Ovary (tissue), 9 donors: ENCODE measurements around the gene LRRC3. TPM values are rescaled to one million over a fixed set of nuclear protein-coding genes. Genes with fewer than 3 reads are reported as not detected.
"Not testable (repeated sequence)": the region's sequence is repeated elsewhere in the genome, so short reads cannot be mapped to it uniquely, and the experiment has no call there.

Experiments
- DNase-seq, 5 donors: peaks; one replicate each; pipeline ENCODE4 v3.0.0-alpha.2; 2019 to 2020
- H3K27ac ChIP-seq, 2 donors: fragments of 200-600 bp; one replicate each; pipeline versions ENCODE4 v1.5.1 to v1.8.0; 2019 to 2022
- H3K27me3 ChIP-seq: fragments of 200-600 bp; one replicate; pipeline ENCODE4 v1.8.0; 2022
- H3K36me3 ChIP-seq: fragments of 200-600 bp; sonication (generic); one replicate; pipeline ENCODE4 v1.5.1; 2019
- H3K4me1 ChIP-seq: one replicate; pipeline ENCODE4 v1.8.1; 2013; ENCODE audit warnings: mild to moderate bottlenecking, moderate library complexity; ENCODE audit not compliant: insufficient read depth
- H3K4me3 ChIP-seq: fragments of 200-600 bp; sonication (generic); one replicate; pipeline ENCODE4 v1.5.1; 2017
- H3K9me3 ChIP-seq, 2 donors: fragments of 200-600 bp in 1 of 2; sonication (generic) in 1 of 2; one replicate each; pipeline versions ENCODE4 v1.5.1 to v1.8.1; 2013 to 2019; ENCODE audit warnings: mild to moderate bottlenecking in 1 of 2, moderate library complexity in 1 of 2
- CTCF ChIP-seq, 3 donors: fragments of 450-650 bp in 2 of 3; fragments of 200-600 bp in 1 of 3; IDR thresholded peaks; one replicate each; pipeline versions ENCODE4 v1.5.1 to v1.8.0; 2016 to 2022; ENCODE audit warnings: antibody characterized with exemption in 3 of 3, mild to moderate bottlenecking in 1 of 3
- EP300 ChIP-seq: sonication (generic); formaldehyde crosslinking; IDR thresholded peaks from one replicate; pipeline ENCODE4 v1.6.1; 2017; ENCODE audit warnings: antibody characterized with exemption
- POLR2A ChIP-seq: fragments of 450-650 bp; IDR thresholded peaks from one replicate; pipeline ENCODE4 v1.6.1; 2017; ENCODE audit warnings: antibody characterized with exemption, mild to moderate bottlenecking, moderate library complexity
- WGBS, 3 donors: extraction: QIAGEN DNeasy Blood & Tissue Kit in 1 of 3; methylation state at CpG; one replicate each; pipeline versions ENCODE4 v1.1.5 to v1.1.7; 2013 to 2017; 5-methylcytosine and 5-hydroxymethylcytosine counted together
- intact Hi-C, 4 donors: fragments of 100-400 bp; cut with DNase I; formaldehyde crosslinking; loops; one replicate each; pipeline versions ENCODE4 v1.11.0 to v1.15.1; 2022 to 2023
- polyA plus RNA-seq, 2 donors: library from polyadenylated mRNA; stranded (reverse); fragments of 200-250 nt in 1 of 2; fragments of 350-450 nt in 1 of 2; fragmentation: Illumina TruSeq in 1 of 2; extraction: RNeasy Lipid Tissue Mini Kit (QIAGEN cat#74804) in 1 of 2; gene quantifications; one replicate each; pipeline ENCODE4 v1.2.3, GENCODE V29; 2013 to 2014
- total RNA-seq, 7 donors: library from RNA; depleted of rRNA in 2 of 7; stranded (reverse); fragments of >200 nt in 2 of 7; fragmentation: NEBNext Ultra II Directional in 3 of 7; extraction: Animal tissue kit (Norgen Biotek cat#: 25700) in 3 of 7; gene quantifications; one replicate each; pipeline versions ENCODE4 v1.1.0 to v1.2.4, GENCODE V29; 2016 to 2023
- donor health status: DM: no; HTN: no; CAD: no; lungs with moderate emphysema.
- donor health status: DM: no; HTN: no; CAD: no.
- donor health status: Bipolar disorder and iron deficiency.
- donor health status: DM: yes; HTN: yes; CAD: no.
- donor health status: DM: no; HTN: no; CAD: no.
- donor health status: DM: yes; HTN: yes; CAD: no.

The LRRC3 gene
- total and polyA plus RNA-seq, 9 donors = 2.4 to 6.8 (median 3.9) TPM

GRCh38 chr21:44502171-44502958 lies 47.1 kb downstream of the LRRC3 start:
- Histone ChIP-seq H3K27ac (no peak overlapping the region), H3K4me1 (no peaks in the 10 kb centered on the region), H3K9me3 (no peaks in the 10 kb centered on the region), H3K36me3 (no peaks in the 10 kb centered on the region), H3K27me3 (no peaks in the 10 kb centered on the region), H3K4me3 (no peak overlapping the region)
- DNase-seq = no peak
- intact Hi-C loops = loop anchor here in 1 of 4 donors (10.0 kb wide), 1 partner anchor 292 kb away; no protein-coding TSS in a partner anchor
- no peak for TF ChIP-seq CTCF (IDR thresholded peaks at IDR 0.05)
- no peak for TF ChIP-seq EP300
- TF ChIP-seq POLR2A = no peak
- WGBS, 3 donors = 76 to 81% (median 79%) methylated on average over 27 of the region's 27 CpGs

- not testable (repeated sequence) for H3K36me3 ChIP-seq, H3K27me3 ChIP-seq, DNase-seq, H3K27ac ChIP-seq, H3K4me1 ChIP-seq, H3K4me3 ChIP-seq, H3K9me3 ChIP-seq
- intact Hi-C loops = loop anchor here in 1 of 4 donors (10.0 kb wide), 1 partner anchor 292 kb away; no protein-coding TSS in a partner anchor
- WGBS, 3 donors = 72 to 78% (median 74%) methylated on average over 43 to 44 of the region's 44 CpGs
Observed at GRCh38 chr21:44503006-44503889, 47.9 kb downstream of the LRRC3 start.

- DNase-seq = no peak
- intact Hi-C loops = loop anchor here in 1 of 4 donors (10.0 kb wide), 1 partner anchor 291 kb away; no protein-coding TSS in a partner anchor
- WGBS, 3 donors = 75 to 81% (median 80%) methylated on average over 20 of the region's 20 CpGs
Observed at GRCh38 chr21:44503901-44504399, 48.6 kb downstream of the LRRC3 start.

GRCh38 chr21:44505673-44506278 lies 50.5 kb downstream of the LRRC3 start:
- no peak for DNase-seq
- intact Hi-C loops = loop anchor here in 1 of 4 donors (10.0 kb wide), 1 partner anchor 289 kb away; no protein-coding TSS in a partner anchor
- Histone ChIP-seq H3K4me1 (peaks cover 1% of the 10 kb centered on the region), H3K4me3 (no peak overlapping the region), H3K9me3 (no peaks in the 10 kb centered on the region), H3K27me3 (no peaks in the 10 kb centered on the region), H3K27ac (no peak overlapping the region), H3K36me3 (no peaks in the 10 kb centered on the region)
- TF ChIP-seq POLR2A = no peak
- TF ChIP-seq CTCF (IDR thresholded peaks at IDR 0.05) = no peak
- no peak for TF ChIP-seq EP300
- WGBS, 3 donors = 77 to 82% (median 78%) methylated on average over 16 of the region's 16 CpGs

More at GRCh38 chr21:44503901-44504399, 48.6 kb downstream of the LRRC3 start:
- Histone ChIP-seq H3K27me3 (no peaks in the 10 kb centered on the region), H3K4me3 (no peak overlapping the region), H3K4me1 (no peaks in the 10 kb centered on the region), H3K9me3 (no peaks in the 10 kb centered on the region), H3K27ac (no peak overlapping the region), H3K36me3 (no peaks in the 10 kb centered on the region)
- no peak for TF ChIP-seq CTCF (IDR thresholded peaks at IDR 0.05)
- TF ChIP-seq EP300 = no peak
- TF ChIP-seq POLR2A = no peak
